HepG2 (cell line): ENCODE results near the gene TCOF1. TPM values are rescaled to one million over a fixed set of nuclear protein-coding genes. Genes with fewer than 3 reads are reported as not detected.

Source experiments
- E2F5 ChIP-seq: sonication (generic); formaldehyde crosslinking; conservative IDR thresholded peaks from 2 replicates; pipeline ENCODE4 v1.4.0; 2020; ENCODE audit warnings: missing genetic modification reagents
- EZH2 ChIP-seq: conservative IDR thresholded peaks from 2 replicates; pipeline ENCODE4 v1.6.1; 2012; ENCODE audit warnings: mild to moderate bottlenecking, low read depth, low read length, moderate library complexity
- HNF4A ChIP-seq: sonication (generic); formaldehyde crosslinking; IDR thresholded peaks from 2 replicates; pipeline ENCODE4 v1.4.0; 2020; ENCODE audit warnings: missing genetic modification reagents
- SNAPC4 ChIP-seq: sonication (generic); formaldehyde crosslinking; IDR thresholded peaks from 2 replicates; pipeline ENCODE4 v1.4.0; 2020; ENCODE audit warnings: mild to moderate bottlenecking, missing genetic modification reagents
- SRY ChIP-seq: sonication (generic); formaldehyde crosslinking; IDR thresholded peaks from 2 replicates; pipeline ENCODE4 v1.8.0; 2022; ENCODE audit warnings: mild to moderate bottlenecking, missing genetic modification reagents
- ZNF224 ChIP-seq: sonication (generic); formaldehyde crosslinking; IDR thresholded peaks from 2 replicates; pipeline ENCODE4 v1.5.0; 2020; ENCODE audit warnings: mild to moderate bottlenecking, missing genetic modification reagents
- ZNF282 ChIP-seq: fragments of 450-650 bp; IDR thresholded peaks from 2 replicates; pipeline ENCODE4 v1.6.1; 2018; ENCODE audit not compliant: partially characterized antibody
- ZNF317 ChIP-seq: sonication (generic); formaldehyde crosslinking; IDR thresholded peaks from 2 replicates; pipeline ENCODE4 v1.5.0; 2020; ENCODE audit warnings: mild to moderate bottlenecking, missing genetic modification reagents
- ZNF460 ChIP-seq: sonication (generic); formaldehyde crosslinking; IDR thresholded peaks from 2 replicates; pipeline ENCODE4 v1.5.1; 2020; ENCODE audit warnings: missing genetic modification reagents, mild to moderate bottlenecking, borderline replicate concordance
- ZNF609 ChIP-seq: sonication (generic); formaldehyde crosslinking; IDR thresholded peaks from 2 replicates; pipeline ENCODE4 v1.4.0; 2020; ENCODE audit warnings: mild to moderate bottlenecking, missing genetic modification reagents, borderline replicate concordance
- polyA plus RNA-seq, 8 experiments: library from polyadenylated mRNA; depleted of rRNA in 3 of 8; stranded (reverse) in 7 of 8; unstranded in 1 of 8; fragments of >200 nt; fragmentation: Illumina TruSeq in 4 of 8; extraction: Trizol in 4 of 8; gene quantifications; 2 replicates each; pipeline versions ENCODE4 v1.2.1 to v1.2.3, GENCODE V29; 2011 to 2016; ENCODE audit warnings: low read depth in 4 of 8, missing spikeins in 1 of 8, mixed read lengths in 1 of 8; ENCODE audit not compliant: insufficient read depth in 1 of 8
- total RNA-seq, 5 experiments: library from RNA; depleted of rRNA; stranded (reverse); fragments of >200 nt; fragmentation: Illumina TruSeq; extraction: Trizol; gene quantifications; 2 replicates each; pipeline ENCODE4 v1.2.3, GENCODE V29; 2016; ENCODE audit warnings: low read depth in 1 of 5

TCOF1 gene
- total and polyA plus RNA-seq, 2 of the 13 experiments (the other 11 are each of a cell fraction or from before 2014, with no cell fraction given) = 10.1 to 41.6 TPM

- TF ChIP-seq ZNF282 (no peak), ZNF609 (CRISPR knock-in tag) (no peak), E2F5 (CRISPR knock-in tag) (no peak), HNF4A (CRISPR knock-in tag) (no peak), ZNF224 (CRISPR knock-in tag) (0 out of 2 replicates have a peak, but pooled peaks have one; percentile 32), ZNF317 (CRISPR knock-in tag) (no peak), EZH2 (no peak), SNAPC4 (CRISPR knock-in tag) (0 out of 2 replicates have a peak, but pooled peaks have one; percentile 32), ZNF460 (CRISPR knock-in tag) (no peak), SRY (no peak)
These were observed 55.8 kb downstream of the TCOF1 start (continued) for GRCh38 chr5:150413176-150413901.
